Mesenchymal stem cell (in vitro differentiated cells and primary cell): ENCODE measurements around the gene MTMR12.

Source experiments
- DNase-seq: peaks from one replicate; pipeline ENCODE4 v3.0.0-alpha.2; 2013
- H2AFZ ChIP-seq: one replicate; pipeline ENCODE4 v1.6.1; 2013; ENCODE audit warnings: low read depth, mild to moderate bottlenecking, control low read depth, inconsistent platforms, low read length, moderate library complexity
- H2AK5ac ChIP-seq: 2 replicates; pipeline ENCODE4 v1.6.1; 2013; ENCODE audit warnings: low read length, moderate library complexity, mild to moderate bottlenecking, inconsistent platforms; ENCODE audit not compliant: severe bottlenecking
- H2BK120ac ChIP-seq: one replicate; pipeline ENCODE4 v1.6.1; 2013; ENCODE audit warnings: low read depth, mild to moderate bottlenecking, inconsistent platforms, low read length, moderate library complexity
- H2BK12ac ChIP-seq, 2 experiments: one replicate each; pipeline ENCODE4 v1.6.1; 2013; ENCODE audit warnings: inconsistent platforms in 2 of 2, low read length in 2 of 2, mild to moderate bottlenecking in 2 of 2, moderate library complexity in 2 of 2, control low read depth in 1 of 2
- H2BK15ac ChIP-seq: one replicate; pipeline ENCODE4 v1.6.1; 2013; ENCODE audit warnings: mild to moderate bottlenecking, low read depth, inconsistent platforms; ENCODE audit not compliant: poor library complexity, severe bottlenecking
- H2BK5ac ChIP-seq: 2 replicates; pipeline ENCODE4 v1.6.1; 2013; ENCODE audit warnings: low read depth, mild to moderate bottlenecking, low read length, control low read depth, inconsistent platforms; ENCODE audit not compliant: poor library complexity, severe bottlenecking
- H3K14ac ChIP-seq, 2 experiments: one replicate each; pipeline ENCODE4 v1.6.1; 2013; ENCODE audit warnings: inconsistent platforms in 2 of 2, low read length in 2 of 2, control low read depth in 1 of 2, mild to moderate bottlenecking in 1 of 2, moderate library complexity in 1 of 2
- H3K18ac ChIP-seq, 2 experiments: one replicate each; pipeline ENCODE4 v1.6.1; 2013; ENCODE audit warnings: inconsistent platforms in 2 of 2, low read length in 2 of 2, control low read depth in 1 of 2, low read depth in 1 of 2, mild to moderate bottlenecking in 1 of 2
- H3K23ac ChIP-seq, 2 experiments: one replicate each; pipeline ENCODE4 v1.6.1; 2013; ENCODE audit warnings: inconsistent platforms in 2 of 2, low read length in 2 of 2, mild to moderate bottlenecking in 2 of 2, moderate library complexity in 2 of 2, control low read depth in 1 of 2
- H3K27ac ChIP-seq: 2 replicates; pipeline ENCODE4 v1.5.1; 2013; ENCODE audit warnings: mild to moderate bottlenecking, moderate library complexity, low read length, control low read depth, inconsistent platforms; ENCODE audit not compliant: poor library complexity, severe bottlenecking
- H3K27me3 ChIP-seq, 2 experiments: 2 replicates each; pipeline versions ENCODE4 v1.6.1 to v1.7.0; 2013; ENCODE audit warnings: low read length in 2 of 2, mild to moderate bottlenecking in 2 of 2, moderate library complexity in 2 of 2, control low read depth in 1 of 2, inconsistent platforms in 1 of 2; ENCODE audit not compliant: control insufficient read depth in 1 of 2, insufficient read depth in 1 of 2
- H3K36me3 ChIP-seq, 2 experiments: 2 replicates each; pipeline versions ENCODE4 v1.6.1 to v1.7.0; 2013; ENCODE audit warnings: low read length in 2 of 2, control low read depth in 1 of 2, inconsistent platforms in 1 of 2, low read depth in 1 of 2, mild to moderate bottlenecking in 1 of 2; ENCODE audit not compliant: insufficient read depth in 2 of 2, control insufficient read depth in 1 of 2
- H3K4ac ChIP-seq, 2 experiments: one replicate each; pipeline ENCODE4 v1.6.1; 2013; ENCODE audit warnings: inconsistent platforms in 2 of 2, low read length in 2 of 2, mild to moderate bottlenecking in 2 of 2, moderate library complexity in 2 of 2, control low read depth in 1 of 2, low read depth in 1 of 2
- H3K4me1 ChIP-seq: 2 replicates; pipeline ENCODE4 v1.6.1; 2013; ENCODE audit warnings: low read depth, low read length, control low read depth; ENCODE audit not compliant: control insufficient read depth, insufficient read depth
- H3K4me2 ChIP-seq: 2 replicates; pipeline ENCODE4 v1.6.1; 2013; ENCODE audit warnings: low read length, mild to moderate bottlenecking, inconsistent platforms; ENCODE audit not compliant: poor library complexity, severe bottlenecking
- H3K4me3 ChIP-seq, 2 experiments: 2 replicates each; pipeline versions ENCODE4 v1.5.1 to v1.7.0; 2013; ENCODE audit warnings: low read length in 2 of 2, mild to moderate bottlenecking in 2 of 2, control low read depth in 1 of 2, low read depth in 1 of 2; ENCODE audit not compliant: insufficient read depth in 1 of 2
- H3K79me1 ChIP-seq: replicated peaks from 2 replicates; pipeline ENCODE4 v1.6.1; 2013; ENCODE audit warnings: mild to moderate bottlenecking, control low read depth, low read length, inconsistent platforms; ENCODE audit not compliant: poor library complexity, severe bottlenecking
- H3K9ac ChIP-seq: 2 replicates; pipeline ENCODE4 v1.7.0; 2013; ENCODE audit warnings: mild to moderate bottlenecking, low read length, moderate library complexity
- H3K9me3 ChIP-seq: 2 replicates; pipeline ENCODE4 v1.7.0; 2013; ENCODE audit warnings: mild to moderate bottlenecking, low read length; ENCODE audit not compliant: control insufficient read depth
- H4K8ac ChIP-seq: one replicate; pipeline ENCODE4 v1.6.1; 2013; ENCODE audit warnings: inconsistent platforms, mild to moderate bottlenecking, low read length, moderate library complexity
- H4K91ac ChIP-seq: one replicate; pipeline ENCODE4 v1.6.1; 2013; ENCODE audit warnings: mild to moderate bottlenecking, low read length, inconsistent platforms
- WGBS: methylation state at CpG from one replicate; pipeline ENCODE4 v1.1.7; 2013; ENCODE audit warnings: mixed read lengths; 5-methylcytosine and 5-hydroxymethylcytosine counted together

The MTMR12 gene

GRCh38 chr5:32265902-32266301, 46.8 kb downstream of the MTMR12 start:
- Histone ChIP-seq H3K14ac (no peak overlapping the region), H2AK5ac (no peak overlapping the region), H4K8ac (no peak overlapping the region), H3K4me1 (peaks cover 3% of the 10 kb centered on the region), H3K23ac (no peak overlapping the region), H2BK120ac (no peak overlapping the region), H3K9me3 (no peaks in the 10 kb centered on the region), H2BK12ac (no peak overlapping the region), H3K4me2 (no peak overlapping the region), H3K4ac (no peak overlapping the region), H2BK15ac (no peak overlapping the region), H3K9ac (no peak overlapping the region), H3K79me1 (peaks cover 5% of the 10 kb centered on the region), H2BK5ac (no peak overlapping the region), H3K18ac (no peak overlapping the region), H3K27ac (no peak overlapping the region), H3K27me3 (no peaks in the 10 kb centered on the region), H3K36me3 (peaks cover 36 to 76% of the 10 kb centered on the region in 2 experiments), H2AFZ (no peak overlapping the region), H4K91ac (no peak overlapping the region), H3K4me3 (no peak overlapping the region)
- 84% methylated on average over 6 of the region's 6 CpGs for WGBS
- DNase-seq: no peak

- H2BK12ac ChIP-seq: no peak overlapping the region
- 100% methylated on average over 2 of the region's 4 CpGs for WGBS
- no peaks in the 10 kb centered on the region for H3K27me3 ChIP-seq
- DNase-seq: no peak
- H3K14ac ChIP-seq: no peak overlapping the region
- H2BK120ac ChIP-seq: no peak overlapping the region
- H3K4me3 ChIP-seq: no peak overlapping the region
- H3K23ac ChIP-seq: no peak overlapping the region
- no peak overlapping the region for H2BK15ac ChIP-seq
- H4K91ac ChIP-seq: no peak overlapping the region
- H3K18ac ChIP-seq: no peak overlapping the region
- no peak overlapping the region for H3K4me2 ChIP-seq
- peaks cover 7% of the 10 kb centered on the region for H3K4me1 ChIP-seq
- no peak overlapping the region for H4K8ac ChIP-seq
- H2BK5ac ChIP-seq: no peak overlapping the region
- no peak overlapping the region for H2AK5ac ChIP-seq
- no peak overlapping the region for H3K27ac ChIP-seq
- H3K9ac ChIP-seq: no peak overlapping the region
- H3K36me3 ChIP-seq: peaks cover 37 to 68% of the 10 kb centered on the region in 2 experiments
- no peaks in the 10 kb centered on the region for H3K9me3 ChIP-seq
- H3K4ac ChIP-seq: no peak overlapping the region
- peaks cover 6% of the 10 kb centered on the region for H3K79me1 ChIP-seq
- no peak overlapping the region for H2AFZ ChIP-seq
Measured at GRCh38 chr5:32264957-32265572, 47.7 kb downstream of the MTMR12 start.

DNA sequence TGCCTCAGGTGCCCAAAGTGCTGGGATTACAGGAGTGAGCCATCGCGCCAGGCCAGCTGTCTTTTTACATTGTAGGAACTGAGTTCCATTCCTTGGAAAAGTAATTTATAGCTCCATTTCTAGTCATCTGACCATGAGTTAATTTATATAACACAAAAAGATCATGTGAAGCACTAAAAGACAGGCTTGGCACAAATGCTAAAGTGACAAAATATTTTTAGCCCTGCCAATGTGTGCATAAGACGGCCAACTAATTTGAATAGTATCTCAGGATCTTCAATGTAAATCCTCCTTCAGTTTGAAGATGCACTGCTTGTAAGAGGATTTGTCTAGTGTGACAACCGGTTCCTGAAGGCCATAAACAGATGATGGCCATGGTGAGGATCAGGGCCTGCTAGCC, 49.1 kb downstream of the MTMR12 start:
- Histone ChIP-seq H2BK12ac (no peak overlapping the region), H3K27me3 (no peaks in the 10 kb centered on the region), H3K36me3 (peaks cover 37 to 68% of the 10 kb centered on the region in 2 experiments), H2AK5ac (no peak overlapping the region), H3K79me1 (peaks cover 7% of the 10 kb centered on the region), H4K91ac (no peak overlapping the region), H3K9ac (no peak overlapping the region), H3K4me3 (no peak overlapping the region), H3K14ac (no peak overlapping the region), H3K27ac (no peak overlapping the region), H2BK120ac (no peak overlapping the region), H3K23ac (no peak overlapping the region), H3K9me3 (no peaks in the 10 kb centered on the region), H3K4me2 (no peak overlapping the region), H4K8ac (no peak overlapping the region), H2BK15ac (no peak overlapping the region), H2AFZ (no peak overlapping the region), H3K4me1 (peaks cover 7% of the 10 kb centered on the region), H3K4ac (no peak overlapping the region), H2BK5ac (no peak overlapping the region), H3K18ac (no peak overlapping the region)
- WGBS: 94% methylated on average over 2 of the region's 4 CpGs
- DNase-seq: no peak

DNA sequence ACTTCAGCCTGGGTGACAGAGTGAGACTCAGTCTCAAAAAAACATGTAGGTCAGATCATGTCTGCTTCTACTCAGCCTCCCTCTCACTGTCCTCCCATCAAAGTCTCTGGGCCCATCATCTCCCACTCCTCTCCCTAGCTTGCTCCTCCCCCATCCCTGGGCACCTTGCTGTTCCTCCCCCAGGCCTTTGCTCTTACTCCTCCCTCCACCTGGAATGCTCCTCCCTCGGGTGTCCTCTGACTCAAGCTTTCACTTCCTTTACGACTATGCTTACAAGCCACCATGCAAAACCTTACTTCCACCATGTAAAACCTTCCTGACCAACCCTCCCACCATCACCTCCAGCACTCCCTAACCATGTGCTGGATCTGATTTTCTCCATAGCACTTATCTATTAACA, 51.5 kb downstream of the MTMR12 start:
- peaks cover 22 to 71% of the 10 kb centered on the region in 2 experiments for H3K36me3 ChIP-seq

More for the DNA sequence above, 51.5 kb downstream of the MTMR12 start:
- Histone ChIP-seq H3K4me1 (peaks cover 7% of the 10 kb centered on the region), H3K9me3 (no peaks in the 10 kb centered on the region), H2AK5ac (no peak overlapping the region), H3K14ac (no peak overlapping the region), H3K18ac (no peak overlapping the region), H4K91ac (no peak overlapping the region), H2BK120ac (no peak overlapping the region), H2BK15ac (no peak overlapping the region), H3K23ac (no peak overlapping the region), H3K27me3 (no peaks in the 10 kb centered on the region), H2AFZ (no peak overlapping the region), H3K4ac (no peak overlapping the region), H3K4me2 (no peak overlapping the region), H3K4me3 (no peak overlapping the region), H2BK12ac (no peak overlapping the region), H2BK5ac (no peak overlapping the region), H3K9ac (no peak overlapping the region), H4K8ac (no peak overlapping the region), H3K27ac (no peak overlapping the region), H3K79me1 (peaks cover 9% of the 10 kb centered on the region)
- DNase-seq: no peak
- WGBS: 84% methylated on average over 2 of the region's 2 CpGs
